Left renal cortex interstitium (tissue), 4 donors: ENCODE measurements around the gene TAGLN2. TPM values are rescaled to one million over a fixed set of nuclear protein-coding genes. Genes with fewer than 3 reads are reported as not detected.

ENCODE experiments used
- DNase-seq, 4 donors: peaks; one replicate each; pipeline ENCODE4 v3.0.0-alpha.2; 2013; ENCODE audit warnings: low read depth in 4 of 4, low spot score in 2 of 4, missing footprints in 1 of 4
- polyA plus RNA-seq, 4 donors: library from polyadenylated mRNA; unstranded; fragments of 120-200 nt; gene quantifications; one replicate each; pipeline ENCODE4 v1.2.1, GENCODE V29; 2013; ENCODE audit not compliant: insufficient read length in 4 of 4

TAGLN2 gene
- polyA plus RNA-seq, 4 donors: 124 to 149 (median 130) TPM

DNA sequence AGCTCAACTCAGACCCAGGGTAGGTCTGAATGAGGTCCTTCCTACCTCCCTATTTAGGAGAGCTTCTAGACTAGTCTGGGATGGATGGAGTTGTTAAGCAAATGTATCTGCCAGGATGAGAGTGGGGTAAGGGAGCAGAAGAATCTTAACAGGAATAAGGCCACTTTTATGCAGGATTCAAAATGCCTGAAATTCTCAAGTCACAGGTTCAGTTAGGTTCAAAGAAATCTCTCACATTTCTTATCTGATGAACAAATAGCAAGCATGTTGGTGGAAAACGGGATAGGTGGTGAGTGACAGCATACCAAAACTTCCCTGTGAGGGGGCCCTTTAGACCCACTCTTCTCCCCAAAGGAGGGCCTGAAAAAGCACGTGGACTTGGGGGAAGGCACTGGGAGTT lies 25.7 kb upstream of the TAGLN2 start:
- no peak for DNase-seq

DNA sequence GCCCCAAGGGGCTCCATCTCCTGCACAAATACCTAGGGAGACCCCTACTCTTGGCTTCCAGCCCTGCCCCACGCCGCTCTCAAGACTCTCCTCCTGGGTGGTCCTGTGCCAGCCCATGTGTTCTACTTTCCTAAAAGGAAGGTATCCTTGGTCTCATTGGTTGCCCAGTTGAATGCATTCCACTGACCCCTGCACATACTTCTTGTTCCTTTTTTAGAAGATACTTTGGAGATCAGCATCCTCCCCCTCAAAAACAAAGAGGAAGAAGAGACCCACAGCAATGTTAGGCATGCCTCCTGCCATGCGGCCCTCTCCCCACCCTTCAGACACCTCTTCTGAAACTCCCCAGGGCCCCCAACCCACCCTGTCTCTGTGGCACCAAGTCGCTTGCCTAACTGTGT lies 24.7 kb upstream of the TAGLN2 start:
- DNase-seq: no peak

DNA sequence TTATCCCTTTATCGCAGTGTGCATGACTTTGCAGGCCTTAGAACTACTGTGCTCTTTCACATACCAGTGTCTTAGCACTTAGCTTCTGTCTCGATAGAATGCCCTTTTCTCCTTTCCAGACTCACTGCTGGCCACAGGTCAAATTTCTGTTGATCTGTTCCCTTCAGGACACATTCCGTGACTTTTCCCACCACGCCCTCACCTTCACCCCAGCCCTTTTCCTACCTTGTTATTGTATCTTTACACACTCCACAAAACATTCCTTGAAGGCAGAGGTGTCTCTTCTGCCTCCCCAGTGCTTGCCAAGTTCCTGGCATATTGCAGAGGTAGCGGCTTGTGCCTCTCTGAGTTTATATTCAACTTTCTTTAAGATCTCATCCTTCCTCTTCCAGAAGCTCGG lies 23.8 kb upstream of the TAGLN2 start:
- DNase-seq: no peak

DNA sequence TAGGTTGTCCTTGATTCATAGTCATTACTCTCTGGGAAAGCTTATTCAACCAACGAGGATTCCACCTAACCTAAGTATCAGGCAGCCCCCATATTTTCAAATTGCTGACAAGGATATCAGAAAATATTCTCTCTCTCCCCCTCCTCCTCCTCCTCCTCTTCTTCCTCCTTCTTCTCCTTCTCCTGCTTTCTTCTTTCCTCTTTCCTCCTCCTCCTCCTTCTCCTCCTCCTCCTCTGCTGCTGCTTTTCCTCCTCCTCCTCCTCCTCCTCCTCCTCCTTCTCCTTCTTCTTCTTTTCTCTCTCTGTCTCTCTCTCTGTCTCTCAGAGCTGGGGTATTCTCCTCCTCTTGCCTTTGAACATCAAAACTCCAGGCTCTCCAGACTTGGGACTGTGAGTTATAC lies 22.6 kb upstream of the TAGLN2 start:
- DNase-seq: no peak

DNA sequence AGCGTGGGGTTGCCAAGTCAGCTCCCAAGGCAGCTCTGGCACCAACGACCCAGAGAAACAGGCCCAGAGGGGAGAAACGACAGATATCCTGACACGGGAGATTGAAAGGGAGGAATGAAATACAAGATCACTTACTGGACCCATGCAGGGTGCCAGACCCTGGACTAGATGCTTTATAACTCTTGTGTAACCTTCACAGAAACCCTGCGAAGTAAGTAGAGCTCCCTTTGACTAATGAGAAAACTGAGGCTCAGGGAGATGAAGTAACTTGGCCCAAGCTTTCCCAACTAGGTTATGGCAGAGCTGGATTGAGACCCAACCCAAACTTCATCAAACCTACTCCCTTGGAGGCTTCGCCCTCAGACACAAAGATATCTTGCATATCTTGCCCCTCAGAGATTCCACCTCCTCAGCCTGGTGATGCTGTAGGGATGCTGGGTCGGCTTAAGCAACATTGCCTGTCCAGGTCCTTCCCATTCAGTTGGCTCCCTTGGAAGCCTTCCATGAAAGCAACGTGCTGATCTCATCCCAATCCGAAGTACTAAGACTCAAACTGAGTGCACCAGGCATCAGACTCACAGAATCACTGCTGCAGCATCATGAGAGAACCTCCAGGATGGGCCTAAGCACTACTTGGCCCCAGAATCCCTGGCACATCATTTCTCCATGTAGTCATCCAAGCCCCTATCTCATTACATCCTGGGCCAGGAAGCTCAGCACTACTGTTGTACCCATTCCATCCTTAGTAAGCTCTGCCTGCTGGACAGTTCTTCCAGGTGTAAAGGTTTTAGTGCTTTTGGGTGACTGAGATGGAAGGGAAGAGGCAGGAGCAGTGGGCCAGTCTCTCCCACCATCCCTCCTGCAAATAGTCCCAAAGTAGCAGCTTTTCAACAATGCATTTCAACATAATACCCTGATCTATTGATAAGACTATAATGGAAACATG lies 21.2 kb upstream of the TAGLN2 start:
- DNase-seq: no peak

DNA sequence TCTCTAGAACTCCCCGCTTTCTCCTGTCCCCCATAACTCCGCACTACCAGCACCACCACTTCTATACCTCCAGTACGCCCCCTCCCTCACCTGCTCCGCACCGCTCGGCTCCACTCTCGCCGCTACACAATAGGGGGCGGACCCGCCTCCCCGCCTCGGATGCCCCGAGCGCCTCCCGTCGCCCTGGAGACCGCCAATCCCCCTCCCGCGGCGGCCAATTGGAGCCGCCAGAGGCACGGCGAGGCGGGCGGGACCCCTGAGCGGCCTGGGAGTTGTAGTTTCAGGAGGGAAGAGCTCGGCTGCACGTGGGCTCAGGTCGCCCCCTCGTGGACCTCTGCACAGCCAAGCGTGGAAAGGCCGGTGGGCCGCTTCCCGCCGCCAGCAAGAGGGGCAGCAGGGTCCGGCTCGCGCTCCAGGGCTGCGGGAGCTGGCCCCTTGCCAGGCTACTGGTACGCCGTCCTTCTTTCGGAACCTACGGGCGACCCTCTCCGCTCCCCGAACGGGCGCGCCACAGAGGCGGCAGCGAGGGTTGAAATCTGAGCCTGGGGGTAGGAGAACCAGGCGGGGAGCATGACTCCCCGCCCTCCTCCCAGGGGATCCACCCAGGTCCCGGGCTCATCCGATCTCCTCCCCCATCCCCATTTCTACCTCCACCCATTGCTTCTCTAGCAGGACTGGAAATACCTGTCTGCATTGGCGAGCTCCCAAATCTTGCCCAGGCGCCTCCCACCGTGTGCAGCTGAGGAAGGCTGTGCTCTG lies 20.4 kb upstream of the TAGLN2 start, which contains the start of gene IGSF9:
TSS of gene IGSF9 (minus strand) at position 131 of the 759 bp plus-strand sequence. CDS start 2,159 bp downstream, outside the sequence.
- DNase-seq: peak; percentile 72 to 85 (median 74)

DNA sequence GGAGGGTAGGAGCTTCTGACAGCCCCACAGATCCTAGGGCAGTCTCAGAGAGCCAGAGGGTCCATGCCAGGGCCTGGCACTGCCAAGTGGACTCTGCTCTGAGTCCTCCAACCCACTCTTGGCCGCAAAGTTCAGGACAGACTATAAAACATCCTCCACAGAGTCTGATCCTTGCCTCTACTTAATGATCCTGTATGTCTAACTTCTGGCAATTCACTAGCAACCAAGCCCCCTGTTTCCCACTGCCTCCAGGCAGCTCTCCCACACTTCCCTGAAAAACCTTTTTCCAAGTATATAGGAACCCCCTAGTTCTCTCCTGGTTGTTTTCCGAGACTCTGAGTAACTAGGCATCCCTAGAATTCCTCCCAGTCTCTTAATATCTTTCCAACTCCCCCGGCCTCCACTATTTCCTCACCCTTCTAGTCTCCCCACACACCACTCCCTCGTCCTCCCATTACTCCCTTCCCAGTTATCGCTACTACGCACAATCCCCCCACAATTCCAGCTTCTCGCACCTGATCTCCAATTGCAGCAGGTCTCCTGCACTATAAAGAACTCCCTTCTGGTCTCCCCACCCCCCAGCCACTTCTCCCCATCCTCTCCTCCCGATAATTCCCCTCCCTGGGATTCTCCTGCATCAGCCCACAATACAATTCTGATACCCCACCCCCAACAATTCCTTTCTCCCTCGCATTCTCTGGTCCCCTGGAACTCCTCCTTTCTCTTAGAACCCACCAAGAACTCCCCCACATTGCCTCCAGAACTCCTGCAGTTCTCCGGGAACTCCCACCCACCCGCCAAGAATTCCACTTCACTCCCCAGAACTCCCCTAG lies 19.5 kb upstream of the TAGLN2 start:
- DNase-seq: no peak

DNA sequence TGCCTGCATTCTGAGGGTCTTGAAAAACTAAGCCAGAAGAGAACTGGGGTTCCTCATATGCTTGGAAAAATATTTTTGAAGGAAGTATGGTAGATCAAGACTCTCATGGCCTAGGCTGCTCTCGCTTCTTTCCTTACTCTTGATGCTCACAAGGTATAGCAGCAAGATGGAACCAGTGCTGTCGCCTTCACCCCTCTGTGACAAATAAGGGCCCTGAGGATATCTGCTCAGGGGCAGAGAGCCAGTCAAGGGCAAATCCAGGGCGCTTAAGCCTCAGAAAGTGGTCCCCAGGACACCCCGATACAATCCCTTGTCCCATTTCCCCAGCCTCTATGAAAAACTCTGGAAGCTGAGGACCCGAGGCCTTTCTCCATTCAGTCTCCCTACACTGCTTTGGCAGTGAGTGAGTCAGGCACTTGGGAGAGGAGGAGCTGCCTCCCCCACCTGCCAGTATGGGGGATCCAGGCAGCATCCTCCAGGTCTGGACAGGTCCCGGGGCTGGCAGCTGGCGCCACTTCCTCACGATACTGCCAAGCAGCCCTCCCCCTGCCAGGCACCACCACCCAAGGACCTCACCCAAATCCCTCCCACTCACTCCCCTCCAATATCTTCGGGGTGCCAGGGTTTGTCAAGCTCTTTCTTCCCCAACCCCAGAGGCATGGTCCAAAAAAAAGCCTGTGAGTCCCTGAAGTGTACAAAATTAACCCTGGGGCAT lies 18.8 kb upstream of the TAGLN2 start:
- no peak for DNase-seq

DNA sequence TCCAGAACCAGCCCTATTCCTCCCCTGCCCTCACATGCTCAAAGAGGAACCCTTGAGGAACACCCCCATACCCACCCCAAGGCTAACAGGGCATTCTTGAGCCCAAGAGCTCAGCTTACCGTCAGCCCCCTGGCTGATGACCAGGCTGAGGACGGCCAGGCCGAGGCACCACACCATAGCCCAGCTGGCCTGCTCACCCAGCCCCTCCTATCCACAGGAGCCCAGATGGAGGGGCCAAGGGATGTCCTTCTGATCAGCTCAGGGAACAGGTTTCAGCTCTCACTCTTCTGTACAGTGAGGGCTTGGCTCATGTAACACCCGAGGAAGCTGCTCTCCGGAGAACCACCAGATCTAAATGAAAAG lies 18.0 kb upstream of the TAGLN2 start:
- DNase-seq: no peak

DNA sequence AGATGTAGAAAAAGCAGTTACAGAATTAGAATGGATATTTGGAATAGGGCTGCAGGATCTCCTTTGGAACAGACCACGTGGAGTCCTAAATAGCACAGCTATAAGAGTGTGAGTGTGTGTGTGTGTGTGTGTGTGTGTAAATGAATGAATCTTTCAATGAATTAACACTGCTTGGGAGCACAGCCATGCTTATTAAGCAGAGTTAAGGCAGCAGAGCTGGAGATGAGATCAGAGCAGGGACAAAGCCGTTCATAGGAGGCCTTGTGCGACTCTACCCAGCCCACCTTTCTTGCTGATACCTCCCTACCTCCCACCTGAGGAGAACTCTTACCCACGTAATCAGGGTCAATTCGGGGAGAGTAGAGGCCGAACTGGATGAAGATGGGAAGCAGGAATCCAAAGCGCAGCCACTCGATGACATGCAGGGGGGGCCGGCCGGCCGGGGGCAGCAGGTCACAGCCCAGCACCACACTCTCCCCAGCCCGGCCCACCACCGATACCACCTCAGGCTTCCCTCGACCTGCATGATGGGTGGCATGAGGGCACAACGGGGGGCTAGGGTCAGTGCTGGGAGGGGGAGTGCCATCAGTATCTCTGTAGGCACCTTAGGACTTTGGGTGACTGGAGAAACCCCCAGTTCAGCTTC lies 17.4 kb upstream of the TAGLN2 start:
- no peak for DNase-seq

DNA sequence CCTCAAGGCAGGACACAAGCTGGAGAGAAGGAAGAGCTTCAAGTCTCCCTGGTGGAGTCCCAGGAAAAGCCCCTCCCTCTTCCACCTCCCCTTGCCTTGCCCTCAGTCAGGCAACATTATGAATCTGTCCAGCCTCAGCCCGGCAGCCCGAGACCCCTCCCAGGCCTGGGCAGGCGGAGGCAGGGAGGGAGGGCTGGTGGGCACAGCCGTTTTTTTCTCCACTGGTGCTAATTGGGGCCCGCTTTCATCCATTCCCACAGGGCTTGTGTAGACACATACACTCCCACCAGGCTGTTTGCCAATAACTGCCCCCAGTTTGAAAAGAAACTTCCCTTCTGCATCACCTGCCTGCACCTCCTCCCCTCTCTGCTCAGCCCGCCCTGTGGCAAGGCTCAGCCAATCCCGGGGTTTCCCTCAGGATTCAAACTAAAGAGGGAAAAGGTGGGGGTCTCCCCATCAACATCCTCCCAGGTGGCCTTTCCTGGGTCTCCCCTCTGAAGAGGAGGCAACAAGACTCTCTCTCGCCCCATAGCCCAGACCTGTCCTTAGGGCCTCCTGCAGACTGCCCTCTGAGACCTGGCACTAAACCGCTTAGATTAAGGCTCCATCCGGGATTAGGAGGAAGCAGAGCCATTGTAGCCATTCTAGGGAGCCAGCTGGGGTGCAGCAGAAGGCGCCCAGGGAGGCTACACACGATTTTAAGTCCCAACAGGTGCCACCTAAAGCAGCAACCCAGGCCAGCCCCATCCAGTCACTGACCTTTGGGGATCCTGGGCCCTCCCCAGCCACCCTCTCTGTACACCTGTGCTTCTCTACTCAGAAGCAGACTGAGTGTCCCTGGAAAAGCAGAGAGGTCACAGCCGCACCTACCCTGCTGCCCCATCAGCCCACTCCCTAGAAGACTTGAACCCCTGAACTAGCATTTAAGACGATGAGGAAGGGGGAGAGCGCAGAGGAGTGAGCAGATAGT lies 16.6 kb upstream of the TAGLN2 start:
- no peak for DNase-seq

DNA sequence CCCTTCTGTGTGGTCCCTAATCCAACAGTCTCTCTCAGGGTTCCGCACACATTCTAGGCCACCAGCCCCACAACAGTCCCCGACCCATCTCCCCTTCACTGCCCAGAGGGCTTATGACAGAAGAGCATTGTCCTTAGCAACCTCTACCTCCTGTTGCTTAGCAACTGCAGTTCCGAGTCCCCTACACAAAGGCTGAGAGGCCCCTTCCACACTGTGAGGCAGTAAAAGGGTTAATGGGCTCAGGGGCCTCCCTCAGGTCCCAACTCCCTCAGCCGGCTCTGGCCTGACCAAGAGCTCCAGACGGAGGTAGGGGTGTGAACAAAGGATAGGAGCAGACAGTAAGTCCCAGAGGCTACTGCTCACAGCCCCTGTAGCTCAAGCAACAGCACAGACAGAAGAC lies 15.8 kb upstream of the TAGLN2 start:
- DNase-seq: no peak

DNA sequence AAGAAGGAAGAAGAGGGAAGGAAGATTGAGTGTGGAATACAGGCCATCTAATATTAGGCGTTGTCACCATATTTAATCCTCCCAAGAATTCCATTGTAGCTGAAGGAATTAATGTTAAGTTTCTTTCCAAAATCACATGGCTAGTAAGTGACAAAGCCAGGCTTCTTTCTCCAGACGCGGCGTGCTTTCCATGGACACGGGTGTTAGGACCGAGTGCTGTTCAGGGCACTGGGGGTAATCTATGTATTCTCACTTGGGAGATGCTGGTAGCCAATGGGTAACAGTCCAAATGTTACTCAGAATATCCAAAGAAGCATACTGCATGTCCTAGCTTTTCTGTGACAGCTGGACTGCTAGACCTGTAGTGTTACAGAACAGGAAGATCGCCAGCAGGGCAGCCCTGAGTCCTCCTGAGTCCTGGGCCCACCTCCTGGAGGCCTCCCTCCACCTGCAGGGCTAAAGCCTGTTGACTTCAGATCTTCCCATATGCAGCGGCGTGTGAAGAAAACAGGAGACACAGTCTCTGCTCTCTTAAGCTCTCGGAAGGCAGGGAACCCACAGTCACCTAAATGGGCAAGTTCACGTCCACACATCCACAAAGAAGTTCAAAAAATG lies 14.8 kb upstream of the TAGLN2 start:
- DNase-seq: no peak

DNA sequence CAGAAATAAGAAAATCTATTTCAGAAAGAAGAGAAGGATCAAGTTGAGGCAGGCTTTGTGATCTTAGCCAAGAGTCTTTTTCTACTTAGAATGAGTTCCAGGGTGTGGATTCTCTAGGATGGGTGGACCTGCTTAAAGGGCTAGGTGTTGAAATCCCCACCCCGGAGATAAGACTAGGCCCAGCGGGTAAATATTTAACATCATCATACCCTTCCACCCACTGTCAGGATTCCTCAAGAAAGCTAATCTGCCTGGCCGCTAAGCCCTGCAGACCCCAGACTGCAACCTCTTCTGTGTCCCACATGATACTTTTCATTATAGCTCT lies 14.3 kb upstream of the TAGLN2 start:
- no peak for DNase-seq

DNA sequence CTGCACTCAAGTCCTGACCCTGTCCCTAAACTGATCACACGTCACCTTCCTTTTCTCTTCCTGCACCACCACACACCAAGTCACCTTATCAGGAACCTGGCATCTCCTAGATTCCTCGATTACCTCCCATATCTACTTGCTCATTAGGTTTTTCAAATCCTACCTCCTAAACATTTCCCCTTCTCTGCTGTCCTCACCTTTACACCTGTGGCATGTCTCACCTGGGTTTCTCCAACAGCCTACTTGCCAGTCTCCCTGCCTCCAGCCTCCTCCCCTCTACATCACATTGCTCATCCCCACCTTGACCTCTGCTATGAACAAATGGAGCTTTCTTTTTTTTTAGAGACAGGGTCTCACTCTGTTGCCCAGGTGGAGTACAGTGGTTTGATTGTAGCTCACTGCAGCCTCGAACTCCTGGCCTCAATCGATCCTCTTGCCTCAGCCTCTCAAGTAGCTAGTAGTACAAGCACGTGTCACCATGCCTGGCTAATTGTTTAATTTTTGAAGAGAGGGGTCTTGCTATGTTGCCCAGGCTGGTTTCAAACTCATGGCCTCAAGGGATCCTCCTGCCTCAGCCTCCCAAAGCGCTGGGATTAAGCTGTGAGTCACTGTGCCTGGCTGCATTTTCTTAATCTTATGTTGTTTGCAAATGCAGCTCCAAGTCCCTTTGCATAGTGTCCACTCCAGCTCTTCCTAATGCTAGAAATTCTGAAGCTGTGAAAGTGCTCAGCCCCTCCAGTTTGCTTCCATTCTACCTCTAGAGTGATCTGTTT lies 13.8 kb upstream of the TAGLN2 start:
- no peak for DNase-seq

DNA sequence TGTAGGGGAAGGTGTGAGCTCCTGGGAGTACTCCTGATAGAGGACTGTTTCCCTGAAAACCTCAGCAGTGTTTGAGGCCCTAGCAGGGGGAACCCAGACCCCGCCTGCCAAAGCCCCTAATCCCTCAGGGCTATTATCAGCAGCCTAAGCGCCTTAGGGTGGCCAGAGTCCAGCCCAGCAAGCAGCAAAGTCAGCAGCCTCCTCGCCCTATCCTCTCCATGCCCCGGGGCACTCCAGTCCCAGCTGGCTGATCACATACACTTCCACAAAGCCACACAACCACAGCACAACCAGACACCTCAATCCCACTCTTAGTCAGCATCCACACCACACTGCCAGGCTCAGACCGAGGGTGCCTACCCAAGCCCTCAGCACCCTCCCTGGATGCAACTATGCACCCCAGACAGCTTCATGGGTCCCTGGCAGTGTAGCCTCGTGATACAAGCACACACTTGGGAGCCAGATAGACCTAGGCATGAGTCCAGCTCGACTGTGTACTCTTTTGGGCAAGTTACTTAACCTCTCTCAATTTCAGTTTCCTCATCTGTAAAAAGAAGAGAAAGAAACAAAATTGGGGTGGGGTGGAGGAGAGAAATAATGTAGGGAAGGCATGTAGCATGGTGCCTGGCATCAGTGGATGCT lies 13.0 kb upstream of the TAGLN2 start:
- no peak for DNase-seq
